ENCODE results near the gene GLMN. TPM values are rescaled to one million over a fixed set of nuclear protein-coding genes. Genes with fewer than 3 reads are reported as not detected.

The GLMN gene, protein sequence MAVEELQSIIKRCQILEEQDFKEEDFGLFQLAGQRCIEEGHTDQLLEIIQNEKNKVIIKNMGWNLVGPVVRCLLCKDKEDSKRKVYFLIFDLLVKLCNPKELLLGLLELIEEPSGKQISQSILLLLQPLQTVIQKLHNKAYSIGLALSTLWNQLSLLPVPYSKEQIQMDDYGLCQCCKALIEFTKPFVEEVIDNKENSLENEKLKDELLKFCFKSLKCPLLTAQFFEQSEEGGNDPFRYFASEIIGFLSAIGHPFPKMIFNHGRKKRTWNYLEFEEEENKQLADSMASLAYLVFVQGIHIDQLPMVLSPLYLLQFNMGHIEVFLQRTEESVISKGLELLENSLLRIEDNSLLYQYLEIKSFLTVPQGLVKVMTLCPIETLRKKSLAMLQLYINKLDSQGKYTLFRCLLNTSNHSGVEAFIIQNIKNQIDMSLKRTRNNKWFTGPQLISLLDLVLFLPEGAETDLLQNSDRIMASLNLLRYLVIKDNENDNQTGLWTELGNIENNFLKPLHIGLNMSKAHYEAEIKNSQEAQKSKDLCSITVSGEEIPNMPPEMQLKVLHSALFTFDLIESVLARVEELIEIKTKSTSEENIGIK
- 6.2 and 13.2 TPM in 2 replicates for total RNA-seq

DNA sequence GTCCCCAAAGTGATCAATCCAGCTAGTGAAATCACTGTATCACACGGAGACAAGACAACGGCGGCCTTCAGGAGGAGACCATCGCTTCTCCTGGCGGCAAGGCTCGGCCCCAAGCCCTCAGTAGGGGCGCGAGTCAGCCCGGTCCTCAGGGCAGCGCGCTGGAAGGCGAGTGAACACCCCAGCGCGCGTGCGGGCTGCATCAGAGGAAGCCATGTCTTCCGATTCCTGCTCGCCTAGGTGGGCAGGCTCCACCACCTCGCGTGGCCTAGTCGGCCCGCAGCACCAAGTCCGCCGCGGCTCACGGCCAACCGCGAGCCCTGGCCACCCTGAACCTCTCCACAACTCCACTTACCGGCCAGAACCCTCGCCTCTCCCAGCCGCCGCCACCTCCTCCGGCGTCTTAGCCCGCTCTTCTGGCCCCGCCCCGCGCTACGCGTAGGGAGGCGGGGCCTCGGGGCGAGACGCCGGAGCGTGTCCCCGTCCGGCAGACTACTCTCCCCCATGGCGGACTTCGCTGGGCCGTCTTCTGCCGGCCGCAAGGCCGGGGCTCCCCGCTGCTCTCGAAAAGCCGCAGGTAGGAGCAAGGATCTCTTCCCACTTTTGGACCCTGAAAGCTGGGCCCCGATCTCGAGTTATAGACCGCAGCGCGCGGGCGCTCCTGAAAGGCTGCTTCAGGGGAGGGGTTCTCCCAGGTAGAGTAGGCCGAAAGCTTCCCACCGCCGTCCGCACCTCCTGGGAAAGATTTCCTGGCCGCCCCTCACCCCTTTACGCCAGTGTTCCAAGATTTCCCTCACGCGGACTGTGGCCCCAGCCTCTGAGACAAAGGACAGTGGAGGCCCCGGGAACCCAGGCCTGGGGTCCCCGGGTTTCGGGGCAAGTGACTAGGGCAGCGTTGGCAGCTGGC lies at the start of gene GLMN, which contains the start of gene RPAP2:
TSS of gene GLMN (minus strand) at position 415 of the 904 bp plus-strand sequence. CDS start 988 bp downstream, outside the sequence.
TSS of gene RPAP2 (plus strand) at position 487 of the 904 bp plus-strand sequence. CDS start at position 502, 15 bp downstream.

DNA sequence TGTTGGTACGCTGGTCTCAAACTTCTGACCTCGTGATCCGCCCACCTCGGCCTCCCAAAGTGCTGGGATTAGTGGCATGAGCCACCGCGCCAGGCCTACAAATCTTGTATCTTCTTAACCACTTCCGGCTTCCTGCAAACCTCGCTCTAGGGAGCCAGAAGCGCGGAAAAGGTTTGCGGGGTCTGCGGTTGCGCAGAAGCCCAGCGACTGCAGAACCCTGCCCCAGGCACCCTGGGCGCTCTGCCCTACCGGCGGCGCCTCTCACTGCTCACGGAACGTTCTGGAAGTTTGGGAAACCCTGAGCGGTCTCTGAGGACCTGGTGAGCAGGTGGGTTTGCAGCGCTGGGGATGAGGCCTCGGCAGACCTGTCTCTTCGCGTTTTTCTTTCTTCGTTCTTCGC lies 81.1 kb downstream of the GLMN start, which contains the start of gene C1orf146:
TSS of gene C1orf146 (plus strand) at position 195 of the 400 bp plus-strand sequence. CDS start 13,506 bp downstream, outside the sequence.

Other genes starting within 250 kb of the GLMN start
- not detected in 2 replicates for gene SETSIP, start 223.6 kb downstream of the GLMN start, total RNA-seq
- gene BTBD8, start 218.6 kb downstream of the GLMN start, total RNA-seq = 2.0 and 2.1 TPM in 2 replicates
- not detected in 2 replicates for gene C1orf146, start 81.1 kb downstream of the GLMN start, total RNA-seq
- gene RPAP2, start 72 bp upstream of the GLMN start, total RNA-seq = 5.6 and 16.4 TPM in 2 replicates
- under 0.01 TPM in 1 of 2 replicates, not detected in the other for gene GFI1, start 187.9 kb upstream of the GLMN start, total RNA-seq

Measured in vein endothelial cell (primary cell).